Lung microvascular endothelial cell (primary cell): ENCODE measurements around the gene GRID1. TPM values are rescaled to one million over a fixed set of nuclear protein-coding genes. Genes with fewer than 3 reads are reported as not detected.

Experiments used
- DNase-seq, 2 donors: peaks; one replicate each; pipeline versions ENCODE4 v3.0.0 to v3.0.0-alpha.2; 2010; ENCODE audit warnings: low read depth in 2 of 2
- total RNA-seq: library from RNA; depleted of rRNA; stranded (reverse); fragments of >200 nt; gene quantifications from 2 replicates; pipeline ENCODE4 v1.2.1, GENCODE V29; 2014

GRID1 gene
- total RNA-seq, 1 donor from 2014 or later: not detected

- DNase-seq: no peak
These were observed 348.5 kb downstream of the GRID1 start for GRCh38 chr10:86017841-86018734.

- DNase-seq: no peak
These were observed 353.0 kb downstream of the GRID1 start for GRCh38 chr10:86013568-86013967.

GRCh38 chr10:86007171-86007570 lies 359.4 kb downstream of the GRID1 start:
- no peak for DNase-seq

- DNase-seq: no peak
These were observed 362.3 kb downstream of the GRID1 start for GRCh38 chr10:86004337-86004736.

GRCh38 chr10:86003201-86003621 lies 363.4 kb downstream of the GRID1 start:
- DNase-seq: no peak

- DNase-seq: no peak
These were observed 365.1 kb downstream of the GRID1 start for GRCh38 chr10:86001521-86001920.

- DNase-seq: no peak
These were observed 369.1 kb downstream of the GRID1 start for GRCh38 chr10:85997544-85997943.

DNA sequence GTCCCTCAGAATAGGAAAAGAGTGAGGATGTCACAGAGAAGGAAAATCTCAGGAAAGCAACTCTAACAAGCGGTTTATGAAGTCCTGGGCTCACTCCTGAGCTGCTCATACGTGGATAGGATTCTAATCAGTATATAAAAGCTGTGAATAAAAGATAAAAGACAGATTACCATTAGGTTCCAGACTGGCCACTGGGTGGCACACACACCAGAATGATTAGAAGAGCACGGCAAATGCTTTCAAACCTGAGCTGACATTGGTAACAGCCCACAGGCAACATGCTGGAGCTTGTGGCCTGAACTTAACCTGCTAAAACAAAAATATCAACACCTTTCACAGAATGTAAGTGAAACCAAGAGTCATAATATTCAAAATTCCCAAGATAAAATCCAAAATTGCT lies 370.8 kb downstream of the GRID1 start:
- DNase-seq: peak; percentile 8 to 33

DNA sequence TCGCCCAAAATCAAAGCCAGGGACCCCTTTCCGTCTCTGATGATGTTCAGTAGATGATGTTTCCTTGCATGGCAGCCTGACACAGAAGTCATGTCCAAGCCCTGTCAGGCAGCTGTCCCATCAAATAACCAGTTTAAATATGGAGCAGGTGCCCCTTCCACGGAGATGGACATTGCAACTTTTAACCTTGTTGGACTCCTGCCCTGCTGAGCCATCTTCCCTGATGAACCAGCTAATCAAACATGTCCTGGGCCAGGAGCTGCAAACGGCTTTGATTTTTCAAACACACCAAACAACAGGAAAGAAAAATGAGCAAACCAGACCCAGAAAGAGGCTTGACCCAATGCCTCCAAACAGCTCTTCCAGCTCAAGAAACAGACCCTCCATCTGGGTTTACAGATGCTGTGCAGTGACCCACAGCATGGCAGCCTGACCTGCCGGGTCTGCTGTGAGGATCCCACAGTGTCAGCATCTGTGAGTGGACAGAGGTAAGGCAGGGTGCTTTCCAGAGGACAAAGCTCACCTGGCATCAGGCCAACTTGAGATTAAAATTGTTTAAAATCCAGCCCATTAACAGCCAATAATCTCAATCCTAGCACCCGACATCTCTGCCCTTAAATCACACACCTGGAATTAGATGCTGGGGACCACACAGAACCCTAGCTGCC lies 372.6 kb downstream of the GRID1 start:
- DNase-seq: no peak

GRCh38 chr10:85993140-85993539 lies 373.5 kb downstream of the GRID1 start:
- no peak for DNase-seq

- no peak for DNase-seq
These were observed 374.3 kb downstream of the GRID1 start for GRCh38 chr10:85992324-85992723.

DNA sequence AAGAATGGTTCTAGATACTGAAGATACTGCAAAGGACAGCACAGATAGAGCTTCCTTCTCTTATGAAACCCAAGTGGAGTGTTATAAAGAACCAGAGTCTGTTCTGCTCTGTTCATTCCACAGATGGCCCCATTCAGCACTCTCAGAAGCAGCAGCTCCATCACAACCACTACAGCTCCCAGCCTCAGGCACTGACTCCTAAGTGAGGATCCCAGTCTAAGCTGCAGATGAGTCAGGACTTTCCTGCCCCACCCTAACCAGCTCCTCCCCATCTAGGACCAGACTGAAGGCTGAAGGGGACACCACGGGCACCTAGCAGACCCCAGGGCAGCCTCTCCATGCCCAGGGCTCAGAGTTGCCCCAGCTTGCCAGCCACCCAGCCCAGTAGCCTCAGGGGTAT lies 379.8 kb downstream of the GRID1 start:
- no peak for DNase-seq

- DNase-seq: no peak
These were observed 383.5 kb downstream of the GRID1 start for GRCh38 chr10:85983051-85983450.

- DNase-seq: no peak
These were observed 387.0 kb downstream of the GRID1 start for GRCh38 chr10:85979598-85979997.

- no peak for DNase-seq
These were observed 387.8 kb downstream of the GRID1 start for GRCh38 chr10:85978566-85979358.

DNA sequence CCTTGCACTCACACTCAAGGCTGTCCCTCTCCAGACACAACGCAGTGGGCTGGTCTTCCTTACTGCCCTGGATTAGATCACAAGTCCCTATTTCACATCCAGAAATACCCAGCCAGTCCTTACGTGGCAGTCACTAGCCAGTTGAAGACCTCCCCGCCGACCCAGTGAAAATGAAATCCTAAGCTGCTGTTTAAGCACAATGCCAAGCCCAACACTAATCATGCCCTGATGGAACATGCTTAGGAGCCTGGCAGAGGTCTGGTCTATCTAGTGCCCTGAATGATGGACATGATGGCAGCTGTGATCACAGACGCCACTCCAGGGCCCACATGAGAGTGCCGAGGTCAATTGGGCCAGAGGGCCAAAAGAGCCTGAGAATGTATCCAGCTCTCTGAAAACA lies 389.0 kb downstream of the GRID1 start:
- DNase-seq: no peak

DNA sequence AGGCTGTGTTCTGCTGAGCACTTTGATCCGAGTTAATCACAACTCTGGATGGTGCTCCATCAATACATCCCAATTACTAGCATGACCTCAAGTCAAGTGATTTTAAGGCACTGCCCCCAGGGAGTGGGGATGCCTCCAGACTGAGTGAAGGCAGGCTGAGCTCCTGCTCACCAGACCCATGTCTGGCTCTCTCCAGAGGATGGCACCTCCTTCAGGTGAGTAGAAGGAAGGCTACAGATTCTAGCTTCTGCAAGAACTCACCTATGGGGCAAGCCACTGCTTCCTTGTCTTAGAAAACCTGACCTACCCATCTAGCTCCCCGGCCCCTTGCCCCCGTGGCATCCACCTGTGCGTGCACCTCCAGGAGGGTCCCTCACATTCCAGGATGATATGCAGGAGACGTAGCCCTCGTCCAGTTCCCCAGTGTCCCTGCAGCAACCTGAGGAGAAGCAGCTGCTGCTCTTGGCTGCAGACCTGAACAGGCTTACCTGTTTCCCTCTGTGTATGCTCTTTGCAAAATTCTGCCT lies 390.3 kb downstream of the GRID1 start:
- no peak for DNase-seq

- no peak for DNase-seq
These were observed 395.1 kb downstream of the GRID1 start for GRCh38 chr10:85971494-85971893.

DNA sequence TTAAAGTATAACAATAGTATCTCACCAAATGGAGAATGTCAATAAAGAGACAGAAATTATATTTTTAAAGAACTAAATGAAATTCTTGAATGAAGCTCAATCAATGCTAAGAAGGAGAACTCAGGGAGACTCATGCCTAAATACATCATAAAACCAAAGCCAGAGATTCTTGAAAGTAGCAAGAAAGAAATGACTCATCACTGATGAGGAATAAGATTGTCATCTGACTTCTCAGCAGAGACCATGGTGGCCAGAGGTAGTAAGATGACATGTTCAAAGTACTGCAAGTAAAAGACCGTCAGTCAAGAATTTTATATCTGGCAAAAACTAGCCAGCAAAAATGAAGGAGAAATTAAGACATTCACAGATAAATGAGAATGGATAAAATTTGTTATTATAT lies 399.0 kb downstream of the GRID1 start:
- DNase-seq: no peak

DNA sequence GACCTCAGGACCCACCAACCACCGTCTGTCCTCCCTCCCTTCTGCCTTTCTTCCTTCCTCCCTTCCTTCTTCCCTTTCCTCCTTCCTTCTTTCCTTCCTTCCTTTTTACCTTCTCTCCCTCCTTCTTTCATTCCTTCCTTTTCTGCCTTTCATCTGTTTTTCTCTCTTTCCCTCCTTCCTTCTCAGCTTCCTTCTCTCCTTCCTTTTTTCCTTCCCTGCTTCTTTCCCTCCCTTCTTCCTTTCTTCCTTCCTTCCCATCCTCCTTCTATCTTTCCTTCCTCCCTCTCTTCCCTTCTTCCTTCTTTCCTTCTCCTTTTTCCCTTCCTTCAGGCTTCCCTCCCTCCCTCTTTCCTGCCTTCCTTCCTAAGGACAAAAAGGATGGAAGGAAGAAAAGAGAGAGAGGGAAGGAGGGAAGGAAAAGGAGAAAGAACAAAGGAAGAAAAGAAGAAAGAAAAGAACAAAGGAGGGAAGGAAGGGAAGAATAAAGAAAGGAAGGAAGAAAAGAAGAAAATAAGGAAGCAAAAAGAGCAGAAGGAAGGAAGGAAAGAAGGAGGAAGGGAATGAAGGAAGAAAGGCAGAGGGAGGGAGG lies 405.0 kb downstream of the GRID1 start:
- no peak for DNase-seq

- DNase-seq: no peak
These were observed 405.5 kb downstream of the GRID1 start for GRCh38 chr10:85961073-85961472.
